ENCODE data around the gene HOXA7. TPM values are rescaled to one million over a fixed set of nuclear protein-coding genes. Genes with fewer than 3 reads are reported as not detected.

The HOXA7 gene
- polyA plus RNA-seq, 1 donor, result 19.1 TPM

GRCh38 chr7:27159266-27160144 lies 3.0 kb upstream of the HOXA7 start:
- no peak for DNase-seq (ENCODE audit: low read depth)

GRCh38 chr7:27158436-27159265 lies 2.2 kb upstream of the HOXA7 start:
- DNase-seq (ENCODE audit: low read depth), result no peak

GRCh38 chr7:27157702-27158431 lies 1.4 kb upstream of the HOXA7 start:
- no peak for DNase-seq (ENCODE audit: low read depth)

- no peak for DNase-seq (ENCODE audit: low read depth)
Observed at GRCh38 chr7:27156916-27157701, 634 bp upstream of the HOXA7 start.

GRCh38 chr7:27155816-27156507 lies 513 bp downstream of the HOXA7 start:
- DNase-seq (ENCODE audit: low read depth), result no peak

- DNase-seq (ENCODE audit: low read depth), result no peak
Observed at GRCh38 chr7:27154901-27155815, 1.3 kb downstream of the HOXA7 start.

GRCh38 chr7:27154369-27154768 lies 2.1 kb downstream of the HOXA7 start:
- no peak for DNase-seq (ENCODE audit: low read depth)

- no peak for DNase-seq (ENCODE audit: low read depth)
Observed at GRCh38 chr7:27153526-27153925, 2.9 kb downstream of the HOXA7 start.

- DNase-seq (ENCODE audit: low read depth), result no peak
Observed at GRCh38 chr7:27152816-27153442, 3.5 kb downstream of the HOXA7 start.

GRCh38 chr7:27151931-27152815 lies 4.3 kb downstream of the HOXA7 start, which contains the start of gene HOXA3:
Gene HOXA3 (minus strand): TSS chr7:27152583. CDS start chr7:27110640, 41,943 bp downstream.
- DNase-seq (ENCODE audit: low read depth), result no peak

GRCh38 chr7:27151341-27151930 lies 5.0 kb downstream of the HOXA7 start:
- no peak for DNase-seq (ENCODE audit: low read depth)

- DNase-seq (ENCODE audit: low read depth), result no peak
Observed at GRCh38 chr7:27150568-27151340, 5.7 kb downstream of the HOXA7 start.

- no peak for DNase-seq (ENCODE audit: low read depth)
Observed at GRCh38 chr7:27149842-27150567, 6.5 kb downstream of the HOXA7 start.

GRCh38 chr7:27148756-27149641 lies 7.5 kb downstream of the HOXA7 start:
- DNase-seq (ENCODE audit: low read depth), result no peak

Data from forelimb muscle (tissue), 1 donor.